ENCODE data around the gene SPATA32.
A peak's percentile ranks its signal among the peaks of the same experiment; 100 is the strongest.

The SPATA32 gene

GRCh38 chr17:45293413-45294211 is 31.7 kb upstream of the SPATA32 start:
- no peak for DNase-seq

GRCh38 chr17:45292696-45293412 is 31.0 kb upstream of the SPATA32 start:
- DNase-seq: no peak

GRCh38 chr17:45291171-45291805 is 29.4 kb upstream of the SPATA32 start:
- DNase-seq: no peak

GRCh38 chr17:45290269-45290765 is 28.4 kb upstream of the SPATA32 start:
- no peak for DNase-seq

GRCh38 chr17:45289301-45290268 is 27.7 kb upstream of the SPATA32 start:
- DNase-seq: no peak

- no peak for DNase-seq
Observed at GRCh38 chr17:45288825-45289224, 26.9 kb upstream of the SPATA32 start.

GRCh38 chr17:45287526-45288500 is 25.9 kb upstream of the SPATA32 start:
- no peak for DNase-seq

- no peak for DNase-seq
Observed at GRCh38 chr17:45286286-45286685, 24.4 kb upstream of the SPATA32 start.

GRCh38 chr17:45284176-45285140 is 22.6 kb upstream of the SPATA32 start:
- no peak for DNase-seq

GRCh38 chr17:45283711-45284110 is 21.8 kb upstream of the SPATA32 start:
- no peak for DNase-seq

- no peak for DNase-seq
Observed at GRCh38 chr17:45282683-45283644, 21.1 kb upstream of the SPATA32 start.

GRCh38 chr17:45279898-45280297 is 18.0 kb upstream of the SPATA32 start:
- DNase-seq: no peak

- no peak for DNase-seq
Observed at GRCh38 chr17:45277992-45278391, 16.1 kb upstream of the SPATA32 start.

GRCh38 chr17:45277216-45277849 is 15.4 kb upstream of the SPATA32 start:
- peak; percentile 95 for DNase-seq

GRCh38 chr17:45276031-45276430 is 14.1 kb upstream of the SPATA32 start:
- DNase-seq: no peak

GRCh38 chr17:45274033-45274432 is 12.1 kb upstream of the SPATA32 start:
- no peak for DNase-seq

- no peak for DNase-seq
Observed at GRCh38 chr17:45273551-45273957, 11.7 kb upstream of the SPATA32 start.

GRCh38 chr17:45271603-45272002 is 9.7 kb upstream of the SPATA32 start:
- DNase-seq: no peak

Measured in activated CD8-positive, alpha-beta memory T cell treated with anti-CD3 and anti-CD28 coated beads for 24 hours (primary cell).